Thoracic aorta (tissue), 2 donors: ENCODE data around the gene SLC34A2. TPM values are rescaled to one million over a fixed set of nuclear protein-coding genes. Genes with fewer than 3 reads are reported as not detected.

Experiments
- ATAC-seq: fragments of 150-250 bp; one replicate; pipeline ENCODE4 v1.8.0; 2017; ENCODE audit warnings: low read depth; ENCODE audit not compliant: insufficient number of reproducible peaks, low FRiP score
- DNase-seq: peaks from one replicate; pipeline ENCODE4 v3.0.0-alpha.2; 2020; ENCODE audit warnings: low spot score
- H3K27ac ChIP-seq, 2 donors: fragments of 200-600 bp; sonication (generic); 1 replicate in 1 of 2; 2 replicates in 1 of 2; pipeline ENCODE4 v1.5.1; 2016; ENCODE audit warnings: mild to moderate bottlenecking in 2 of 2, moderate library complexity in 2 of 2
- H3K27me3 ChIP-seq: fragments of 200-600 bp; sonication (generic); replicated peaks from 2 replicates; pipeline ENCODE4 v1.6.0; 2016; ENCODE audit warnings: mild to moderate bottlenecking; ENCODE audit not compliant: insufficient read depth
- H3K36me3 ChIP-seq: fragments of 200-600 bp; sonication (generic); one replicate; pipeline ENCODE4 v1.5.1; 2016
- H3K4me1 ChIP-seq, 2 donors: fragments of 200-600 bp; sonication (generic); 1 replicate in 1 of 2; 2 replicates in 1 of 2; pipeline versions ENCODE4 v1.5.1 to v1.6.0; 2016; ENCODE audit warnings: low read depth in 2 of 2, mild to moderate bottlenecking in 1 of 2; ENCODE audit not compliant: control insufficient read depth in 1 of 2
- H3K4me3 ChIP-seq: fragments of 200-600 bp; sonication (generic); 2 replicates; pipeline ENCODE4 v1.5.1; 2016; ENCODE audit warnings: mild to moderate bottlenecking
- H3K9me3 ChIP-seq: fragments of 200-600 bp; sonication (generic); 2 replicates; pipeline ENCODE4 v1.5.1; 2016
- total RNA-seq, 2 donors: library from RNA; depleted of rRNA; stranded (reverse); fragments of >200 nt; gene quantifications; one replicate each; pipeline versions ENCODE4 v1.1.0 to v1.2.3, GENCODE V29; 2016
- TF ChIP-seq, protein P1 (sequence below): fragments of 200-600 bp; sonication (generic); IDR thresholded peaks from one replicate; pipeline ENCODE4 v1.5.1; 2019; ENCODE audit warnings: antibody characterized with exemption

The SLC34A2 gene
- total RNA-seq, 2 donors from 2014 or later, result not detected

DNA sequence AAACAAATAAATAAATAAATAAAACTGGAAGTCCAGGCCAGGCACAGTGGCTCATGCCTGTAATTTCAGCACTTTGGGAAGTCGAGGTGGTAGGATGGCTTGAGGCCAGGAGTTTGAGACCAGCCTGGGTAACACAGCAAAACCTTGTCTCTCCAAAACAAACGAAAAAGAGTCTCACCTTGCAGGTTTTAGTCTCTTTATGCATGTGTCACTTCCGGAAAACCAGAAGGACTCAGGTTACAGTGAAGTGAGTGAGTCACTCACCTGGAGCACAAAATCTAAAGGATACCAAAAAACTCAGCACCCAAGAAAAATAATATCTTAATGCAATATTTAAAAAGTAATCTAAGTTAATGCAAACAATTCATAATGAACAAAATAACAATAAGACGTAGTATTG lies 20.1 kb upstream of the SLC34A2 start:
- Histone ChIP-seq H3K9me3 (no peaks in the 10 kb centered on the region), H3K27ac (no peak overlapping the region), H3K4me1 (no peaks in the 10 kb centered on the region), H3K36me3 (no peaks in the 10 kb centered on the region), H3K27me3 (no peaks in the 10 kb centered on the region), H3K4me3 (no peak overlapping the region)
- ATAC-seq (no peak), DNase-seq (no peak)
- TF ChIP-seq, protein P1, sequence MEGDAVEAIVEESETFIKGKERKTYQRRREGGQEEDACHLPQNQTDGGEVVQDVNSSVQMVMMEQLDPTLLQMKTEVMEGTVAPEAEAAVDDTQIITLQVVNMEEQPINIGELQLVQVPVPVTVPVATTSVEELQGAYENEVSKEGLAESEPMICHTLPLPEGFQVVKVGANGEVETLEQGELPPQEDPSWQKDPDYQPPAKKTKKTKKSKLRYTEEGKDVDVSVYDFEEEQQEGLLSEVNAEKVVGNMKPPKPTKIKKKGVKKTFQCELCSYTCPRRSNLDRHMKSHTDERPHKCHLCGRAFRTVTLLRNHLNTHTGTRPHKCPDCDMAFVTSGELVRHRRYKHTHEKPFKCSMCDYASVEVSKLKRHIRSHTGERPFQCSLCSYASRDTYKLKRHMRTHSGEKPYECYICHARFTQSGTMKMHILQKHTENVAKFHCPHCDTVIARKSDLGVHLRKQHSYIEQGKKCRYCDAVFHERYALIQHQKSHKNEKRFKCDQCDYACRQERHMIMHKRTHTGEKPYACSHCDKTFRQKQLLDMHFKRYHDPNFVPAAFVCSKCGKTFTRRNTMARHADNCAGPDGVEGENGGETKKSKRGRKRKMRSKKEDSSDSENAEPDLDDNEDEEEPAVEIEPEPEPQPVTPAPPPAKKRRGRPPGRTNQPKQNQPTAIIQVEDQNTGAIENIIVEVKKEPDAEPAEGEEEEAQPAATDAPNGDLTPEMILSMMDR, result no peak

DNA sequence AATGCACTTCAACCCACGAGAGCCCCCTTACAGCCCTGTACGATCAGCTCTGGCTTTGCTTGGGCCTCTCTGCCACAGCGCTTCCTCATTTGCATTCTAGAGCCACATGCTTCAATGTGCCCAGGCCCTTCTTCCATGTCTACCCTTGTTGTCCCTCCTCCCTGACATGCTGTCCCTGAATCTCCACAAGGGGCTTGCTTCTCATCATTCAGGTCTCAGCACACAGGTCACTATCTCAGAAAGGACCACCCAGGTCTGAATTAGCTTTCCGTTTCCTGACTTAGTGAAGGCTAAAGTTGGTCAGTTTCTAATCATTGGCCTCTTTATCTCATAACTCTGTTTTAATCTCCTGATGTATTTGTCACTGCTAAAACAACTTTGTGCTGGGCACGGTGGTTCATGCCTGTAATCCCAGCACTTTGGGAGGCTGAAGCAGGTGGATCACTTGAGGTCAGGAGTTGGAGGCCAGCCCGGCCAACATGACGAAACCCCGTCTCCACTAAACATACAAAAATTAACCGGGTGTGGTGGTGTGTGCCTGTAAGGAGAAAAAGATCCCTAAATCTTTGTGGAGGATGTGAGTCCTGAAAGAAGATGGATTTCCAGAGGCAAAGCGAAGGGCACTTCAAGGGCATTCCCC lies 17.9 kb upstream of the SLC34A2 start:
- TF ChIP-seq, protein P1, result no peak
- no peaks in the 10 kb centered on the region for H3K4me1 ChIP-seq
- H3K27ac ChIP-seq, result no peak overlapping the region
- H3K36me3 ChIP-seq, result no peaks in the 10 kb centered on the region
- no peak overlapping the region for H3K4me3 ChIP-seq
- DNase-seq (no peak), ATAC-seq (no peak)
- no peaks in the 10 kb centered on the region for H3K9me3 ChIP-seq
- H3K27me3 ChIP-seq, result no peaks in the 10 kb centered on the region

DNA sequence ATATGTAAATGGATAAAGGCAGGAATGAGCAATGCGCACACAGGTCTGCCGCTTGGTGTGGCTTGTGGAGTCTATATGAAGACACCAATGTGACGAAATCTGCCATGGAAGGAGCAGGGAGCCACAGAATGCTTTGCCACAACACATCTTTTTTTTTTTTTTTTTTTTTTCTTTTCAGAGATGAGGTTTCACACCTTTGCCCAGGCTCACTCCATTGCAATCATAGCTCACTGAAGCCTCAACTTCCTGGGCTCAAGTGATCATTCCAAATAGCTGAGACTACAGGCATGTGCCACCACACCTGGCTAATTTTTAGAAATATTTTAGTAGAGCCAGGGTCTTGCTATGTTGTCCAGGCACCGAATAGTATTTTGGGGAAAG lies 17.4 kb upstream of the SLC34A2 start:
- H3K27me3 ChIP-seq, result no peaks in the 10 kb centered on the region
- ATAC-seq, result no peak

DNA sequence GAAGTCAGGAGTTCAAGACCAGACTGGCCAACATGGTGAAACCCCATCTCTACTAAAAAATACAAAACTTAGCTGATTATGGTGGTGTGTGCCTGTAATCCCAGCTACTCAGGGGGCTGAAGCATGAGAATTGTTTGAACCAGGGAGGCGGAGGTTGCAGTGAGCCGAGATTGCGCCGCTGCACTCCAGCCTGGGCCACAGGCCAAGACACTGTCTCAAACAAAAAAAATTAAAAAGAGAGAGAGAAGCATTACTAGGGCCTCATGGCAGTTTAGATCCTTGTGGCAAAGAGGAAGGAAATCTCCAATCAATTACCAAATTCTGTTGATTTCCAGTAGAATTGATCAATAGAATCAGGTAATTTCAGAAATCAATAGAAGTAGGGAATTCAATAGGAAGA lies 16.8 kb upstream of the SLC34A2 start:
- no peak overlapping the region for H3K4me3 ChIP-seq
- ATAC-seq (no peak), DNase-seq (no peak)
- H3K36me3 ChIP-seq, result no peaks in the 10 kb centered on the region
- no peaks in the 10 kb centered on the region for H3K4me1 ChIP-seq
- H3K9me3 ChIP-seq, result no peaks in the 10 kb centered on the region
- TF ChIP-seq, protein P1, result no peak
- no peak overlapping the region for H3K27ac ChIP-seq
- no peaks in the 10 kb centered on the region for H3K27me3 ChIP-seq

More for the DNA sequence above, 17.4 kb upstream of the SLC34A2 start:
- Histone ChIP-seq H3K4me3 (no peak overlapping the region), H3K27ac (no peak overlapping the region), H3K9me3 (no peaks in the 10 kb centered on the region), H3K36me3 (no peaks in the 10 kb centered on the region), H3K4me1 (no peaks in the 10 kb centered on the region)
- TF ChIP-seq, protein P1, result no peak
- no peak for DNase-seq

DNA sequence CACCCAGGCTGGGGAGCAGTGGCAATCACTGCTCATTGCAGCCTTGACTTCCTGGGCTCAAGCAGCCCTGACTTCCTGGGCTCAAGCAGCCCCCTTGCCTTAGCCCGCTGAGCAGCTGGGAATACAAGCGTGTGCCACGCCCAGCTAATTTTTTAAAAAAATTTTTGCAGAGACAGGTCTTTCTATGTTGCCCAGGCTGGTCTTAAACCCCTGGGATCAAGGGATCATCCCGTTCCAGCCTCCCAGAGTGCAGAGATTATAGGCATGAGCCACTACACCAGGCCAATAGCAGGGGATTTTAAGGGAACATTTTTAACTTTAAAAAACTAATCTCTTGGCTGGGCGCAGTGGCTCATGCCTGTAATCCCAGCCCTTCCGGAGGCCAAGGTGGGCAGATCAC lies 5.3 kb upstream of the SLC34A2 start:
- Histone ChIP-seq H3K9me3 (no peaks in the 10 kb centered on the region), H3K4me3 (no peak overlapping the region), H3K4me1 (no peaks in the 10 kb centered on the region), H3K27me3 (no peaks in the 10 kb centered on the region), H3K36me3 (no peaks in the 10 kb centered on the region), H3K27ac (no peak overlapping the region)
- ATAC-seq, result no peak
- TF ChIP-seq, protein P1, result no peak
- DNase-seq, result no peak
